Measurements from ENCODE around the gene HOATZ.

DNA sequence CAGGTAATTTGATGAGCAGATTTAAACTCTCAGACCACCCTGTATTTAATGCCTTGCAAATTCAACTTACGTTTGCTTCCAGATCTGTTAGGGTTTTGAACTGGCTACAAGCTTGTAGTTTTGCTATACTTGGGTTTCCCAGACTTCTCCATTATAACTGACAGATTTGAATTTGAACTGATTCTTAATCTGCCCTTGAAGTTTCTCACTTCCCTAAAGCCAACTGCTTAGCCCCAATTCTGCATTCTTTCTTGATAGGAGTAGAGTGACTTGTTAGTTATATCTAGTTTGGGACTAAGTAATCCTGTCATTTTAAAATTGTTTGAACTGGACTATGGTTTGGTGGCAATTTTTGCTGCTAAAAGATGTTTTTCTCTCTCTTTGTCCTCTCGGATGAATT lies 35.7 kb downstream of the HOATZ start:
- TF ChIP-seq, protein P1, sequence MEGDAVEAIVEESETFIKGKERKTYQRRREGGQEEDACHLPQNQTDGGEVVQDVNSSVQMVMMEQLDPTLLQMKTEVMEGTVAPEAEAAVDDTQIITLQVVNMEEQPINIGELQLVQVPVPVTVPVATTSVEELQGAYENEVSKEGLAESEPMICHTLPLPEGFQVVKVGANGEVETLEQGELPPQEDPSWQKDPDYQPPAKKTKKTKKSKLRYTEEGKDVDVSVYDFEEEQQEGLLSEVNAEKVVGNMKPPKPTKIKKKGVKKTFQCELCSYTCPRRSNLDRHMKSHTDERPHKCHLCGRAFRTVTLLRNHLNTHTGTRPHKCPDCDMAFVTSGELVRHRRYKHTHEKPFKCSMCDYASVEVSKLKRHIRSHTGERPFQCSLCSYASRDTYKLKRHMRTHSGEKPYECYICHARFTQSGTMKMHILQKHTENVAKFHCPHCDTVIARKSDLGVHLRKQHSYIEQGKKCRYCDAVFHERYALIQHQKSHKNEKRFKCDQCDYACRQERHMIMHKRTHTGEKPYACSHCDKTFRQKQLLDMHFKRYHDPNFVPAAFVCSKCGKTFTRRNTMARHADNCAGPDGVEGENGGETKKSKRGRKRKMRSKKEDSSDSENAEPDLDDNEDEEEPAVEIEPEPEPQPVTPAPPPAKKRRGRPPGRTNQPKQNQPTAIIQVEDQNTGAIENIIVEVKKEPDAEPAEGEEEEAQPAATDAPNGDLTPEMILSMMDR (conservative IDR thresholded peaks at IDR 0.05; ENCODE audit: low read depth, low read length), result no peak
- TF ChIP-seq EZH2 (IDR thresholded peaks at IDR 0.05; ENCODE audit: low read length, unreplicated experiment) (no peak), EZH2phosphoT487 (IDR thresholded peaks at IDR 0.05; ENCODE audit: borderline replicate concordance, low read length) (no peak)

Measured in PC-3 (cell line).